ENCODE data around the gene KRT73.

KRT73 gene

DNA sequence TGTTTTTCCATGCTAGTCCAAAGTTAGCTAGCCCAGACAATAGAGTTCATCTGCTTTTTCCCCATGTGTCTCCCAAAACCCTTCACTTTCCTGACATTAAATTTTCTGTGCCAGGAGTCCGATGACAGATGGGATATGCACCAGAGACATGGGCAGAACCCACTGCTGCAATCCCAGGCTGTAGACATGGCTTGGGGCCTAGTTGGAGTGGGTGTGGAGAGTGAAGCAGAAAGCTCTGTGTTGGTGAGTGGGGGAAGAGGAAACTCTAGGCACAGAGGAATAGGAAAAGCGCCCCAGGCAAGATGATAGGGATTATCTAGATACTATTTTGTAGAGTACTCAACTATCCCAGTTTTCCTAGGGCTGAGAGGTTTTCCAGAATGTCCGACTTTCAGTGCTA is 39.9 kb downstream of the KRT73 start:
- TF ChIP-seq, protein P1, sequence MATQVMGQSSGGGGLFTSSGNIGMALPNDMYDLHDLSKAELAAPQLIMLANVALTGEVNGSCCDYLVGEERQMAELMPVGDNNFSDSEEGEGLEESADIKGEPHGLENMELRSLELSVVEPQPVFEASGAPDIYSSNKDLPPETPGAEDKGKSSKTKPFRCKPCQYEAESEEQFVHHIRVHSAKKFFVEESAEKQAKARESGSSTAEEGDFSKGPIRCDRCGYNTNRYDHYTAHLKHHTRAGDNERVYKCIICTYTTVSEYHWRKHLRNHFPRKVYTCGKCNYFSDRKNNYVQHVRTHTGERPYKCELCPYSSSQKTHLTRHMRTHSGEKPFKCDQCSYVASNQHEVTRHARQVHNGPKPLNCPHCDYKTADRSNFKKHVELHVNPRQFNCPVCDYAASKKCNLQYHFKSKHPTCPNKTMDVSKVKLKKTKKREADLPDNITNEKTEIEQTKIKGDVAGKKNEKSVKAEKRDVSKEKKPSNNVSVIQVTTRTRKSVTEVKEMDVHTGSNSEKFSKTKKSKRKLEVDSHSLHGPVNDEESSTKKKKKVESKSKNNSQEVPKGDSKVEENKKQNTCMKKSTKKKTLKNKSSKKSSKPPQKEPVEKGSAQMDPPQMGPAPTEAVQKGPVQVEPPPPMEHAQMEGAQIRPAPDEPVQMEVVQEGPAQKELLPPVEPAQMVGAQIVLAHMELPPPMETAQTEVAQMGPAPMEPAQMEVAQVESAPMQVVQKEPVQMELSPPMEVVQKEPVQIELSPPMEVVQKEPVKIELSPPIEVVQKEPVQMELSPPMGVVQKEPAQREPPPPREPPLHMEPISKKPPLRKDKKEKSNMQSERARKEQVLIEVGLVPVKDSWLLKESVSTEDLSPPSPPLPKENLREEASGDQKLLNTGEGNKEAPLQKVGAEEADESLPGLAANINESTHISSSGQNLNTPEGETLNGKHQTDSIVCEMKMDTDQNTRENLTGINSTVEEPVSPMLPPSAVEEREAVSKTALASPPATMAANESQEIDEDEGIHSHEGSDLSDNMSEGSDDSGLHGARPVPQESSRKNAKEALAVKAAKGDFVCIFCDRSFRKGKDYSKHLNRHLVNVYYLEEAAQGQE (IDR thresholded peaks at IDR 0.05; ENCODE audit: low read depth): no peak
- TF ChIP-seq EGR1 (IDR thresholded peaks at IDR 0.05) (no peak), TAF1 (IDR thresholded peaks at IDR 0.05; ENCODE audit: low read depth) (no peak)

DNA sequence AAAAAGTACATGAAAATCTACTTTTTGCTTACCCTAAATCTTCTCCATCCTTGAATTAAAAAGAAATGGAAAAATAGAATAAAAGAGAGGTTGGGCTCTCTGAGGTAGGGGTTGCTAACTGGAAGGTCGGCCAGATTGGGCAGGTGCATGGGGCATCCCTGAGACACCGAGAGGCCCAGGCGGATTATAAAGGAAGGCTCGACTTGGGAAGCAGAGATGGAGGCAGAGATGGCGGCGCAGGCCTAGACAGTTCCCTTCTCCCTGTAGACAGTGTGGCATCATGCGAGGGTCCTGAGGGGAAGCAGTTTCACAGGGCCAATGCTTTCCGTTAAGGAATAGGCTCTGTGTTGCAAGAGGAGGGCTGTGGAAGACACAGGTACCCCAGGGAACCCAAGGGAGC is 41.0 kb downstream of the KRT73 start:
- TF ChIP-seq RAD21 (IDR thresholded peaks at IDR 0.05; ENCODE audit: low read depth): no peak
- TF ChIP-seq YY1 (IDR thresholded peaks at IDR 0.05; ENCODE audit: low read depth): no peak
- no peak for TF ChIP-seq NFIC (IDR thresholded peaks at IDR 0.05)

- TF ChIP-seq CEBPB (IDR thresholded peaks at IDR 0.05) (no peak), TCF12 (IDR thresholded peaks at IDR 0.05; ENCODE audit: low read depth) (no peak), YY1 (IDR thresholded peaks at IDR 0.05; ENCODE audit: low read depth) (no peak), MAX (IDR thresholded peaks at IDR 0.05) (no peak), TEAD4 (IDR thresholded peaks at IDR 0.05) (no peak), EGR1 (IDR thresholded peaks at IDR 0.05) (no peak), RAD21 (IDR thresholded peaks at IDR 0.05; ENCODE audit: low read depth) (no peak), FOXM1 (IDR thresholded peaks at IDR 0.05; ENCODE audit: borderline replicate concordance, low read depth) (no peak), NFIC (IDR thresholded peaks at IDR 0.05) (no peak), EP300 (IDR thresholded peaks at IDR 0.05; ENCODE audit: borderline replicate concordance) (no peak)
These were observed 42.4 kb downstream of the KRT73 start for GRCh38 chr12:52575948-52576347.

GRCh38 chr12:52575256-52575655 is 43.1 kb downstream of the KRT73 start:
- no peak for TF ChIP-seq YY1 (IDR thresholded peaks at IDR 0.05; ENCODE audit: low read depth)
- TF ChIP-seq FOXM1 (IDR thresholded peaks at IDR 0.05; ENCODE audit: borderline replicate concordance, low read depth): no peak
- TF ChIP-seq MAX (IDR thresholded peaks at IDR 0.05): no peak
- TF ChIP-seq RAD21 (IDR thresholded peaks at IDR 0.05; ENCODE audit: low read depth): no peak
- no peak for TF ChIP-seq ZBTB7A (IDR thresholded peaks at IDR 0.05; ENCODE audit: low read depth)

DNA sequence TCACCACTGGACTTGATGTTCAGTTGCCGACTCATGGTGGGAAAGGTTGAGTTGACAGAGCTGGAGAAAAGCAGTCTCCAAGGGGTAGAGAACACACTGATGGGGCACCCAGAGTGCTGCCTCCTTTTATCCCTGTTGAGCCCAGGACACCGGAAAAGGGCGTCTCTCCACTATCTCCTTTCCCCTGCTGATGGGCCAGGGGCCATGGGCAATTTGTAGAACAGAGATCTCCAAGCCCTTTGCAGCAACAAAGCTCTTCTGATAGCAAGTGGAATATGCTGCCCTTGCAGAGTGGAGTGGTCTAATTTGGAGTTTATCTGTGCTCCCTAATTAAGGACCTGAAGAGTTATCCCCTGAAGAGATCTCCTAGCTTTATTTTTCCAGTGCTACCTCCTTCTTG is 44.6 kb downstream of the KRT73 start, which contains the start of gene KRT74:
KRT74 (minus strand) TSS at position 101 of the 400 bp plus-strand sequence; CDS start at position 35, 66 bp downstream.
- TF ChIP-seq ZBTB7A (IDR thresholded peaks at IDR 0.05; ENCODE audit: low read depth) (no peak), CEBPB (IDR thresholded peaks at IDR 0.05) (no peak), RAD21 (IDR thresholded peaks at IDR 0.05; ENCODE audit: low read depth) (no peak)

DNA sequence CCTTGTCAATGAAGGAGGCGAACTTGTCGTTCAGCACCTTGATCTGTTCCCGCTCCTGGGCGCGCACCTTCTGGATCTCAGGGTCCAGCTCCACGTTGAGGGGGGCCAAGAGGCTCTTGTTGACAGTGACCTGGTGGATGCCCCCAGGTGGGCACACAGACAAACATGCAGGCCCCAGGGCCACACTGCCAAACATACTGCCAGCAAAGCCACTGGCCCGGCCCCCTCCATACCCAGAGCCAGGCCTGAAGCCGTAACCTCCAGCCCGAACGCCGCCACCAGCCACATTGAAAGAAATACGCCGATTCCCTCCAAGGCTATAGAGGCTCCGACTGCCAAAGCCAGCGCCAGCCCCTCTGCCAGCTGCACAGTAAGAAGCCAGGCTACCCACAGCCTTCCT is 45.1 kb downstream of the KRT73 start:
- TF ChIP-seq, protein P1 (IDR thresholded peaks at IDR 0.05; ENCODE audit: low read depth): no peak
- TF ChIP-seq TEAD4 (IDR thresholded peaks at IDR 0.05) (no peak), CEBPB (IDR thresholded peaks at IDR 0.05) (no peak), NFIC (IDR thresholded peaks at IDR 0.05) (no peak), TCF12 (IDR thresholded peaks at IDR 0.05; ENCODE audit: low read depth) (no peak), CREB1 (IDR thresholded peaks at IDR 0.05; ENCODE audit: low read depth) (no peak), RAD21 (IDR thresholded peaks at IDR 0.05; ENCODE audit: low read depth) (no peak), FOXM1 (IDR thresholded peaks at IDR 0.05; ENCODE audit: borderline replicate concordance, low read depth) (no peak), ZBTB7A (IDR thresholded peaks at IDR 0.05; ENCODE audit: low read depth) (no peak), USF1 (IDR thresholded peaks at IDR 0.05) (no peak), MAX (IDR thresholded peaks at IDR 0.05) (no peak), EP300 (IDR thresholded peaks at IDR 0.05; ENCODE audit: borderline replicate concordance) (no peak), YY1 (IDR thresholded peaks at IDR 0.05; ENCODE audit: low read depth) (no peak), TAF1 (IDR thresholded peaks at IDR 0.05; ENCODE audit: low read depth) (no peak), EGR1 (IDR thresholded peaks at IDR 0.05) (no peak)

DNA sequence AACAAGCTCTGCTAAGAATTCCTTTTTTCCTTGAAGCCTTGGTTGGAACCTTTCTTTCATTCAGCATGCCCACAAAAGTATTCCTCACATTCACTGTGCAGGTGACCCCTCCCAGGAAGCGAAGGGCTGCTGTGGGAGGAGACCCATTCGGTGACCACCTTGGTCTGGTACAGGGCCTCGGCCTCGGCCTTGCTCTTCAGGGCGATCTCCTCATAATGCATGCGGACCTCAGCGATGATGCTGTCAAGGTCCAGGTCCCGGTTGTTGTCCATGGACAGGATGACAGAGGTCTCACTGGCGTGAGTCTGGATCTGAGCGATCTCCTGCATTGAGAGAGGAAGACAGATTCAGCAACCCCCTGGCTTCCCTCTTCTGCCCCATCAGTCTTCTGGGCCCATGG is 47.8 kb downstream of the KRT73 start:
- TF ChIP-seq EGR1 (IDR thresholded peaks at IDR 0.05): no peak
- TF ChIP-seq USF1 (IDR thresholded peaks at IDR 0.05): no peak
- no peak for TF ChIP-seq FOXM1 (IDR thresholded peaks at IDR 0.05; ENCODE audit: borderline replicate concordance, low read depth)
- no peak for TF ChIP-seq NFIC (IDR thresholded peaks at IDR 0.05)
- TF ChIP-seq CEBPB (IDR thresholded peaks at IDR 0.05): no peak

Data from Ishikawa (cell line).